NCI-H2227 (cell line): Measurements from ENCODE around the gene BTBD8.
"Not testable (repeated sequence)": the region's sequence is repeated elsewhere in the genome, so short reads cannot be mapped to it uniquely, and the experiment has no call there.

Source experiments
- DNase-seq: peaks from one replicate; lab custom pipeline; 2025; ENCODE audit not compliant: unreplicated experiment; lab: John Stamatoyannopoulos, UW

The BTBD8 gene

DNA sequence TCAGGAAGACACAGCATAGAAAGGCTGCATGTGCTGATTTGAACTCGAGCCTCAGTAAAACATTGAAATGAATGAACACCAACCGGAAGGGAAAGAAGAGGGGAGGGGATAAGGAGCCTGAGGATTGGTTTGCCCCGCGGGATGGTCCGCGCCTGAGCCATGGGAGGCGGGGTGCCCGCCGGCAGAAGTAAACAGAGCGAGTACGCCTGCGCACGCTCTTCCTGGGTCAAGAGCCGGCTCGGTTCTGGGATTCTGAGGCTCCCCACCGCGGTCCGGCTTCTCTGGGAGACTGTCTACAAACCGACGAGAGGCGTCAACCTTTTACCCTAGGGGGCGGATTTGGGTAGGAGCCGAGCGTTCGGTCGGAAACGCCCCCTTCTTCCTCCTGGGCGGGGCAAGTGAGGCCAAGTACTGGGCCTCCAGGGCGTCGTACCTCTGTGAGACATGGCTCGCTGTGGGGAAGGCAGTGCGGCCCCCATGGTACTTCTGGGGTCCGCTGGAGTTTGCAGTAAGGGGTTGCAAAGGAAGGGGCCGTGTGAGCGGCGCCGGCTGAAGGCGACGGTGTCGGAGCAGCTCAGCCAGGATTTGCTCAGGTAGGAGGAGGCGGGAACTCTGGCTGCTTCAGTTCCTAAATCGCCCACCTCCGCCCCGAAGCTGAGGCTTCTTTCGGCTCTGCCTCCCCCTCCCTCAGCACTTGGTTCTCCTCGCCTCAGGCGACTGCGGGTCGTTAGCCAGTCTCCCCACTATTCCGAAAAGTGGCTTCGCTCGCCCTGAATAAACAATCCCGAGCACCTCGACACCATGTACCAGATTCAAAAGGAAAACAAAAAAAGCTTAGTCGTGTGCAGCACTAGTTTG lies at the start of gene BTBD8:
Gene BTBD8, plus strand, starts transcription at position 218 of the 858 bp plus-strand sequence. Its CDS starts 227 bp downstream, at position 445.
- peak; percentile 87 for DNase-seq

DNA sequence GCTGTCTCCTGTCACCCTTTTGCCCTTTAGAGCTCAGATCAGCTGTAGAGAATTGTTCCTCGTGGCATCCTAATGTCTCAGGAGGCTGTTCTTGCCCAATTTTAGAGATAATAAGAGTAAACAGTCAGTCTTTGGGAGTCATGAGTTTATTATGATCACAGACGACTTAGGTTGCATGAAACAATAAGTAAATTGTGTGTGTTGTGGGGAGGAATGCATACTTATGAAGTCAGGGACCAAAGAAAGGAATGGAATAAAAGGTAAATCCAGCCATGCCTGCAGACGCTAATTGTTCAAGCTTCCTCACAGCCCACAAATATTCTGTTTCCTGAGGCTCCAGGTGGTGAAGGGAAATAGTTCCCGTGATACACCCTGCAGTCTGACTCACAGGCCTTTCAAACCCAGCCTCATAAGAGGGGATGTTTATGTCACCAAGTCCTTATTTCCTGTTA lies 49.5 kb upstream of the BTBD8 start:
- DNase-seq, result peak; percentile 24

DNA sequence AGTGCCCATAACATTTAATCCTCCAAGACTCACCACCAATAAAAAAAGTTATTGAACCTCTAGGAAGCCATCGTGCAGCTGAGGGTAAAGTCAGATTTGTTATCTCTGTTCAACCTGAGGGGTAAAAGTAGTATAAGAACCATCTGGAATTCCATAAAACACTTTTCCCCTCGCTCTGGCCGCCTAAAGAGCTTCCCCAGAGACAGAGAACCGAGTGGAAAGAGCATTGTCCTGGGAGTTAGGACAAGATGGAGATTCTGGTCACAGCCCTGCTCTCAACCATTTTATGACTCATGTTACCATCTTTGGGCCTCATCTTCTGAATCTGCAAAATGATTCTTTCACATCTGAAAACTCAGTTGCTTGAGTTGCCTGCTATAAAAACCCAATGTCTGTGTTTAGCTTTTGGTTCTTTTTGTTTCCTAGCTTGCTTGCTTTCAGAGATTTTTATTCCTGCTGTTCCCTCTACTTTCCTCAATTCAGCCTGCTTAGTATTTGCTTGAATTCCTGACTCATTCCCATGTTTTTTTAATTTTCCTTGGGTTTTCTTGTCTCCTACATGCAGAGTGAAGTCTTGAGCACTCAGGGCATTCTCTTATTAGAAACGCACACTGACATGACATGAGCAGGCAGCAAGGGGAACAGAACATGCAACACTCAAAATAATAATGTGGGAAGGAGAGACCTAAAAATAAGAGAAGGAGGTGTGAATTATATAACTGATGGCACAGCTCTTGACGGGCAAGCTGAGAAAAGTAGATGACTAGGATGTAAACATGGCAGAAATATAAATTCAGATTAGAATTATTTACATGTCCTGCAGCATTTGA lies 48.6 kb upstream of the BTBD8 start:
- DNase-seq, result no peak

- peak; percentile 59 for DNase-seq
Observed at GRCh38 chr1:92037400-92037799, 42.7 kb upstream of the BTBD8 start.

DNA sequence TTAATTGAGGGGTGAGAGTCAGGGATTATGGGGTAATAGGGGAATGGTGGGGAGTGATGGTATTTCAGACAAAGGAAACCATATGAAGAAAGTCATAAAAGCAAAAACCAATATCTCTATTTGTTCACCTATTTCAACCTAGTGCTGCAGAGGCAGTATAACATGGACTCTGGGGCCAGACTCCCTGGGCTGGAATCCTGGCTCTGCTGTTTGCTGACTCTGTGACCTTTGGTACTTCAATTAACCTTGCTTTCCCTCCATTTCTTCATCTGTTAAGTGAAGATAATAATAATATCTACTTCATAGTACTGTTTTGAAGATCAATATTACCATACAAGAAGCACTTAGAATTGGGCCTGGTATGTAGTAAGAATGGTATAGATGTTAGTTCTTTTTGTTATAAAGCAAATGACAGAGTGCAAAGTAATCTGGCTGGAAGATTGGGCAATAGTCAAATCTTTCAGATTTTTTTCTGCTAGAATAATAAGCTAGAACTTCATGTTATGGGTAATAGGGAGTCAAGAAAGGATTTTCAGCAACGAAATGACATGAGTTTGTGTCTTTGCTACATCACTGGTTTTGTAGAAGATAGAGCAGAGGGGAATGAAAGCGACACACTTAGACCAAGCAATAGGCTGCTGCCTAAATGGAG lies 41.3 kb upstream of the BTBD8 start:
- DNase-seq, result no peak

DNA sequence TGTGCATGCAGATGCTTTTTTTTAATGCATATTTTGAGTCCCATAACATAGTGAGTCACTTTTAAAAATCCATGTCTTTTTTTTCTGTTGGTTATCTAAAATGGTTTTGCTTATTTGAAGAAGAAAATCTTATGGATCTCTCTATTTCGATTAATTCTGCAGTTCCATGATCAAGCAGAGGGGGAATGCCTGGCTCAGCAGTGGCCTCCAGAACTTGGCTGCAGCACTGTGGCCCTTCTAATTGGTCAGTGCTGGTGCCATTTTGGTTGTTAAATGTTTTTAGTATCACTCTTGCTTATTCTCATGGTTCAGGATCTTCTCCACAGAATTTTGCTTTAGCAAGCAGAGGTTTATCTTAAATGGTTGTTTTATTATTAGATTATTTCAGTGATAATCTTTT lies 39.2 kb upstream of the BTBD8 start:
- DNase-seq, result no peak

DNA sequence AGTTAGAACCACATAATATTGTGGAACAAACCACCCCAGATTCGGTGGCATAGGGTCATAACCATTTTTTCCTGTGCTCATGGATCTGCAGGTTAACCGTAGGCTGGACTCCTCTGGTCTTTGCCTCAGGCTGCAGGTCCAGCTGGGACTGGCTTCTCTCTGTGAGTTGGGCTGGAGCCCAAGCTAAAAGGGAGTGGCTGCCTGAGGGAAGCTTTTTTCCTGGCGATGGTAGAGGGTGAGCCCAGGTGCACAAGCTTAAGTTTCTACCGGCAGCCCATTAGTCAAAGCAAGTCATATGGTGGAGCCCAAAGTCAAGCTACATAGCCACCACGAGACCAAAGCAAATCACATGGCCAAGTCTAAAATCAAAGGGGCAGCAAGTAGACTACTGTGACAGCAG lies 36.5 kb upstream of the BTBD8 start:
- no peak for DNase-seq

DNA sequence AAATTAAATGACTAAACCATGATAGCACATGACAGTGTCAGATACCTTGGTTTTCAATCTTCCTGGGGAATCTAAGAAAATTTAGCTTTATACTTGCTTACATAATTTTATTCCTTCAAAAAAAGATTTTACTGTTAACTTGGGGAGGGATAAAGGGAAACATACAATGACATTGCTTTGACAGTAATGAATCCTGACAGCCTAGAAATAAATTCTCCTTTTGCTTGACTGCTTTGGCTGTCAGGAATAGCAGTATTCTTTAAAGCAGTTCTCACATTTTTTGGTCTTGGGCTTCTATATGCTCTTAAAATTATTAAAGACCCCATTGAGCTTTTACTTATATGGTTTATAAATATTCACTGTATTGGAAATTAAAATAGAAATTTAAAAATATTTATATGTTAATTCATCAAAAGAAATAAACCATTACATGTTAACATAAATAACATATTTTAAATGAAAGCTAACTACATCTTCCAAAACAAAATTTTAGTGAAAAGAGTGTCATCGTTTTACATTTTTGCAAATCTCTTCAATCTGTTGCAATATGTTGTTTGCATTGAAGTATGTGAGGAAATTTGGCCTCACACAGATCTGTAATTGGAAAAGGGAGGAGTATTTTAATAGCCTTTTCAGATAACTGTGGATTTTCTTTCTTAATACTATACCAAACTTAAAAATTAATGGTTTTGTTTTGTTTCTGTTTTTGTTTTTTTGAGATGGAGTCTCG lies 34.2 kb upstream of the BTBD8 start:
- DNase-seq, result no peak

DNA sequence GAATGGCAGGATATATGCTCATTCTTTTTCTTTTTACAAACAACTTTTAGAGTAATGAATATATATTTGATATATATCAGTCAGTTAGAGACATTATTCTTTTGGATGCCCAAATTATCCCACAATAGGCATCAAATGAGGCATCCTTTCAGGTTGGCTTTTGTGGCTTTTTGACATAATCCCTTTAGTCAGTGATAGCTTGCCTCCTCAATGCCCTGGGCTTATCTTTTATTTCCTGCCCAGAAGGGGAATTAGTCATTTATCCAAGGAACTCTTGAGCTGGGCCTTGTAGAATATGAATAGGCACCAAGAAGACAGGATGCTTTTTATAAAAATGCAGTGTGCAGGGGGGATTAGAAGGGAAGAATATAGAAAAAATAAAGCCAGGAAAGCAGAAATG lies 28.2 kb upstream of the BTBD8 start:
- DNase-seq, result no peak

- DNase-seq, result no peak
Observed at GRCh38 chr1:92065042-92065441, 15.1 kb upstream of the BTBD8 start.

DNA sequence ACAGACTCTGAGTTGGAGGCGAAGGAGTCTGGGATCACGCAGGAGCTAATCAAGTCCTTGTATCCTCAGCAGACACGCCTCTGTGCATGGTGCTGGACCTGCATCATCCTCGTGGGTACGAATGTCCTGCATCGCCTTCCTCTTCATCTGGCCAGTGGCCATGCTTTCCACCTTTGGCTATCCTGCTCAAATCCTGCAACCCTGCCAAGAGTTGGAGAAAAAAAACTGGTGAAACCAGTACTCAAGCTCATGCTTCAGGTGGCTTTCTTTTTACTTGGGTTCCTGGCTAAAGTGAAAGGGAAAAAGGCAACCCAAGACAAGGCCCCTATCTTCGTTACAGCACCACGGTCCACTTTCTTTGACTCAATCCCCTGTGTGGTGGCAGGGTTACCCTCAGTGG lies 13.8 kb upstream of the BTBD8 start:
- DNase-seq, result no peak

DNA sequence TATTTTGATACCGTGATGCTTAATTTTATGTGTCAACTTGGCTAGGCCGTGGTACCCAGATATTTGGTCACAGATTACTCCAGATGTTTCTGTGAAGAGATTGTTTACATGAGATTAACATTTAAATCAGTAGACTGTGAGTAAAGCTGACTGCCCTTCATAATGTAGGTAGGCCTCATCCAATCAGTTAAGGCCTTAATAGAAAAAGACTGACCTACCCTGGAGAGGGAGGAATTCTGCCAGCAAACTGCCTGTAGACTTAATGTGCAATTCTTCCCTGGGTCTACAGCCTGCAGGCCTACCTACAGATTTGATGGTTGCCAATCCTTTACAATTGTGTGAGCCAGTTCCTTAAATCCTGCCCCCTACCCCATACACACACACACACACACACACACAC lies 9.3 kb upstream of the BTBD8 start:
- no peak for DNase-seq

DNA sequence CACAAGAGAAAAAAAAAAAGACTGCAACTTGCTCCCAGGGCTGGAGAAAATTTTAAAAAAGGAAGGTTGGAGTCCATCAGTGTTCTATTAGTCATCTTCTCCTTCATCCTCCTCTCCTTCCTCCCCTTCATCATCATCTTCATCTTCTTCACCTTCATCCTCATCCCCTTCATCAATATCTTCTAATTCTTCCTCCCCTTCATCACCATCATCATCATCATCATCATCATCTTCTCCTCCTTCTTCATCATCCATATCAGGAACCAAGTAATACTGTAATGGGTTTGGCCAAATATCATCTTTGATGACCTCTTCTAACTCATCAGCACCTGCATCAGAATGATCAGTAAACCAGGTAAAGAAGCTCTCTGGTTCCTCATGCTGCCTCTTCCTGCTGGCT lies 5.7 kb upstream of the BTBD8 start:
- DNase-seq, result not testable (repeated sequence)

DNA sequence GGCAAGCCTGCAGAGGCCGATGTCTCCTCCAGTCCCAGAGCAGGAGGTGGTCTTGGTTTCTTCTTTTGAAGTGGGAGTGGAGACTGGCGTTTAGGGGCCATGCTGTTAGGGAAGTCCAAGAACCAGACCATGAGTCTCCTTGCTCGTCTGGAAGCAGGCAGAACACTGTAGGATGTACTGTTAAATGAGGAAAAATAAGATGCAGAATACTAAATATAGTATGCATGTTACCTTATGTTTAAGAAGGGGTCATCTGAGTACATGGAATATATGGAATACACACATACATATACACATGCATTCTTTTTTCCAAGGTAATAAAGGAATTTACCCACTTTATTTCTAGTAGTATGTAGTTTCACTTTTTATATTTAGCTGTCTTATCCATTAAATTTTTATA lies 4.8 kb upstream of the BTBD8 start, which contains the start of gene SETSIP:
Gene SETSIP, minus strand, starts transcription at position 101 of the 400 bp plus-strand sequence. Its CDS starts 0 bp downstream, at position 101.
- no peak for DNase-seq

GRCh38 chr1:92076363-92076762 lies 3.8 kb upstream of the BTBD8 start:
- DNase-seq, result no peak

GRCh38 chr1:92078077-92078476 lies 2.1 kb upstream of the BTBD8 start:
- not testable (repeated sequence) for DNase-seq

DNA sequence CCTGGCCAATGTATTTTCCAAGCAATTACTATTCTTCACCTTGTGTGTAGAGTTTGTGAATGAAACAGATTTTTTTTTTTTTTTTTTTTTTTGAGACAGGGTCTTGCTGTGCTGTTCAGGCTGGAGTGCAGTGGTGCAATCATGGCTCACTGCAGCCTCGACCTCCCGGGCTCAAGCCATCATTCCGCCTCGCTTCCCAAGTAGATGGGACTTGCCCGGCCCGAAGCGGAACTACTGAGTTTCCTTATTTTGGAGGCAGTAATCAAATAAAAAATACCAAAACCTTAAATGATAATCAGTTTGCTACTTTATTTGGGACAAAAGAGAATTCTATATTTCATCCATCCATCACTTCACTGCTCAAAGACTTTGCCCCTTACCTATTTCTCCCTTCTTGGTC lies 704 bp upstream of the BTBD8 start:
- DNase-seq, result no peak

- no peak for DNase-seq
Observed at GRCh38 chr1:92081031-92081430, 886 bp downstream of the BTBD8 start.

- DNase-seq, result no peak
Observed at GRCh38 chr1:92084651-92085050, 4.5 kb downstream of the BTBD8 start.

GRCh38 chr1:92085727-92086126 lies 5.6 kb downstream of the BTBD8 start:
- DNase-seq, result no peak

DNA sequence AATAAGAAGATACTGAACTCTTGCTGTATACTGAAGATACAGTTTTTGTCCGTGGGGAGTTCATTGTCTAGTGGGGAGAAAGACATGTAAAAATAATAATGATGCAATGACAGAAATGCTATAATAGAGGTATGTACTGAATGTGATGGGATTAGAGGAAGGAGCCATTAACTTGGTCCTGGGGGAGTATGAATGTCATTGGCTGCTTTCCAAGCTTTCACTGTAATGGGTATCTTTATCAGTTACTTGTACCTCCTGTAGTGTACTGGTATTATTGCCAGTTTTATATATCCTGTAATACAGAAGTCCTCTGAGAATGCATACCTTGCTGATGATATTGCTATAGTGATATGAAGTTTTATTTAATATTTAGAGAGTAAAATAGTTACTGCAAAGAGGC lies 7.4 kb downstream of the BTBD8 start:
- peak; percentile 14 for DNase-seq
